Measurements from ENCODE around the gene KCMF1.

KCMF1 gene

DNA sequence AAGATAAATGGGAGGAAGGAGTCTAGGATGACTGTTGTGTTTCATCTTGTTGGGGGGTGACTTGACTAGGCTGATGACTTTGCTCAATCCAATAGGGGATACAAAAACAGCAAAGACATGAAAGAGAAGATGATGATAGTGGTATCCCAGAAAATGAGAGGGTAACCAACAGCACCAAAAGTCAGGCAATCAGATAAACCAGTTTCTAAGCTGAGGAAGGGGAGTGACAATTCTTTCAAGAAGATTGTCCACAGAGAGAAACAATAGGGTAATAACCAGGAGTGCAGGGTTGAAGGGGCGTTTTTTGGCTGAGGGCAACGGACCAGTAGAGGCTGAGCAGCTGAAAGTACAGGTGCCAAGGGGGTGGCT lies 7.7 kb upstream of the KCMF1 start:
- no peaks in the 10 kb centered on the region for H3K9me3 ChIP-seq (ENCODE audit: control insufficient read depth, insufficient read depth, low read length)
- H3K4me1 ChIP-seq (ENCODE audit: insufficient read depth, low read length), result peaks cover 26% of the 10 kb centered on the region
- no peak overlapping the region for H3K9ac ChIP-seq (ENCODE audit: low read depth, low read length)
- peaks cover 17% of the 10 kb centered on the region; the same call in 1 of the 2 replicates for H3K36me3 ChIP-seq (ENCODE audit: insufficient read depth, low read length)

DNA sequence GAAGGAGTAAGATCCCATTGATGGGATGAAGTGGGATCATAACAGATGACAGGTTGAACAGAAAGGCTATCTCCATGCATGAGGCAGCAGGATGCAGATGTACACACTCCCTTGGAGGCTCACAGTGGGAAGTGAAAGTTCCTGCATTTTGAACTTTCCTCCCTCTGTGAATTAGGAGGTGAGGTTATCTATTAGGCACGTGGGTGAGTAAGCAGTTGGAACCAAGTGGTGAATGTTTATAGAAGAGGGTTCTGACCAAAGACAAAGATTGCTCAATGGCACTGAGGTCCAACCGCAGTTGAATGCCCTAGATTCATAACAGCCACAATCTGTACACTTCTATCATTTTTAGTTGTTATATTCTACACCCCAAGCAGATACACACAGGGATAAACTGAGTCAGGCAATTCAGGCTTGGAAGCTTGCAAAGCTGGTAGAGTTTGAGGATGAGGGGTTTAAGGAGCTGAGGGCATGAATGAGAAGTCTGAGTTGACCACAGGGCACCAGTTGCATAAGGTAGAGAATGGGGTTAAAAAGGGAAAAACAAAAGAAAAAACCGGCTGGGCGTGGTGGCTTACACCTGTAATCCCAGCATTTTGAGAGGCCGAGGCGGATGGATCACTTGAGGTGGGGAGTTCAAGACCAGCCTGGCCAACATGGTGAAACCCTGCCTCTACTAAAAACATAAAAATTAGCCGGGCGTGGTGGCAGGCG lies 7.1 kb upstream of the KCMF1 start:
- peaks cover 21% of the 10 kb centered on the region for H3K4me1 ChIP-seq (ENCODE audit: insufficient read depth, low read length)
- no peaks in the 10 kb centered on the region for H3K9me3 ChIP-seq (ENCODE audit: control insufficient read depth, insufficient read depth, low read length)
- H3K9ac ChIP-seq (ENCODE audit: low read depth, low read length), result no peak overlapping the region
- peaks cover 17% of the 10 kb centered on the region for H3K36me3 ChIP-seq (ENCODE audit: insufficient read depth, low read length)

DNA sequence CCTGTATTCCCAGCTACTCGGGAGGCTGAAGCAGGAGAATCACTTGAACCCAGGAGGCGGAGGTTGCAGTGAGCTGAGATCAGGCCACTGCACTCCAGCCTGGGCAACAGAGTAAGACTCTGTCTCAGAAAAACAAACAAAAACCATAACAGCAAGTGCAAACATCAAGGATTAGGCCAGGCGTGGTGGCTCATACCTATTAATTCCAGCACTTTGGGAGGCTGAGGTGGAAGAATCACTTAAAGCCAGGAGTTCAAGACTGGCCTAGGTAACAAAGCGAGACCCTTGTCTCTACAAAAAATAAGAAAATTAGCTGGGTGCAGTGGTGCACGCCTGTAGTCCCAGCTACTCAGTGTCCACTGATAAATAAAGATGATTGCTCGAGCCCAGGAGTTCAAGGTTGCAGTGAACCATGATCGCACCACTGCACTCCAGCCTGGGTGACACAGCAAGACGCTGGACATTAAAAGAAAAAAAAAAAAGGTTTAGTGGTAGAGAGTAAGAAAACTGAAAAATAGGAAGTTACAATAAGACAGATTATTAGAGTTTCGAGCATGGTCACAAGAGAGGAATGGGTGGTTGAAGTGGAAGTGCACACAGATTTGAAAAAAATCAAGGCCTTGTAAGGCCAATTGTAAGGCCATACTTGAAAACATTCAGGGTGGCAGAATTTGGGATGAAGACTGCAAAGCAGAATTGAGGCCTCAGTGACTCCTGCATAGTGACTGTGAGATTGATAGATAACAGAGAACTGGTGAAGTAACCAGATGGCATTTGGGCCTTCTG lies 6.4 kb upstream of the KCMF1 start:
- Histone ChIP-seq H3K9me3 (ENCODE audit: control insufficient read depth, insufficient read depth, low read length) (no peaks in the 10 kb centered on the region), H3K4me1 (ENCODE audit: insufficient read depth, low read length) (peaks cover 13% of the 10 kb centered on the region), H3K9ac (ENCODE audit: low read depth, low read length) (no peak overlapping the region), H3K36me3 (ENCODE audit: insufficient read depth, low read length) (peaks cover 17% of the 10 kb centered on the region)

DNA sequence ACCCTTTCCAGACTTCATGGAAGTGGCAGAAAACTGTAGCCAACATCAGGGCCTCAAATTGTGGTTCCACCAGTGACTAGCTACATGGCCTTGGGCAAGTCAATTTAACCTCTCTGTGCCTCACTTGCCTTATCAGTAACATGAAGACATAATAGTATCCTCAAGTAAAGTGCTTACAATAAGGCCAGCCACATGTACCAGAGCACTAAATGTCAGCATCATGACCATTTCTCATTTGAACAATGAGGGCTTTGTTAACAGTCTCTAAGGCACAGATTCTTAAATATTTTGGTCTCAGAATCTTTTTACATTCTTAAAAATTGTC lies 5.8 kb upstream of the KCMF1 start:
- Histone ChIP-seq H3K9me3 (ENCODE audit: control insufficient read depth, insufficient read depth, low read length) (no peaks in the 10 kb centered on the region), H3K4me1 (ENCODE audit: insufficient read depth, low read length) (peaks cover 10% of the 10 kb centered on the region; the same call in 1 of the 2 replicates), H3K36me3 (ENCODE audit: insufficient read depth, low read length) (peaks cover 17% of the 10 kb centered on the region), H3K9ac (ENCODE audit: low read depth, low read length) (no peak overlapping the region)

DNA sequence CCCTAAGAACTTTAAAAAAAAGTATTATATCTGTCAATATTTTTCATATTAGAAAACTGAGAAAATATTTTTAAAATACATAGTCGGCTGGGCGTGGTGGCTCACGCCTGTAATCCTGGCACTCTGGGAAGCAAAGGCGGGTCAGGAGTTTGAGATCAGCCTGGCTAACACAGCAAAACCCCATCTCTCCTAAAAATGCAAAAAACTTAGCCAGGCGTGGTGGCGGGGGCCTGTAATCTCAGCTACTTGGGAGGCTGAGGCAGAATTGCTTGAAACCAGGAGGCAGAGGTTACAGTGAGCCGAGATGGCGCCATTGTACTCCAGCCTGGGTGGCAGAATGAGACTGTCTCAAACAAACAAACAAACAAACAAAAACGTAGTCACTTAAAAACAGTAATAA lies 5.1 kb upstream of the KCMF1 start:
- H3K9me3 ChIP-seq (ENCODE audit: control insufficient read depth, insufficient read depth, low read length), result no peaks in the 10 kb centered on the region
- H3K9ac ChIP-seq (ENCODE audit: low read depth, low read length), result no peak overlapping the region
- H3K4me1 ChIP-seq (ENCODE audit: insufficient read depth, low read length), result 0 out of 2 replicates have a peak, but pooled peaks cover 6% of the 10 kb centered on the region
- peaks cover 17% of the 10 kb centered on the region for H3K36me3 ChIP-seq (ENCODE audit: insufficient read depth, low read length)

DNA sequence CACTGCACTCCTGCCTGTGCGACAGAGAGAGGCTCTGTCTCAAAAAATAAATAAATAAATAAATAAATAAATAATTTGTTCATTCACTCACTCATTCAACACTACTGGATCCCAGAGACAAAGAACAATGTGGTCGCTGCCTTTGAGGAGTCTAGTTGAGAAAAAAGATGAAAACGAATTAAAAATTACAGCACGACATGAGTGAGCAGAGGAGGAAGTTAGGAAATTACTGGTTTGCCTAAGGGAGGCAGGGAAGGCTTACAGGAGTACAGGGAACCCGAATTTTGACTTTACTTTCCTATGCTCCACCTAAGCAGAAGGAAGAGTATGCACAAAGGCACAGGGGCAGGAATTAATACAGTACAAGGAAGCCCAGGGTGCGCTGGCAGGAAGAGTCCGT lies 4.2 kb upstream of the KCMF1 start:
- Histone ChIP-seq H3K4me1 (ENCODE audit: insufficient read depth, low read length) (0 out of 2 replicates have a peak, but pooled peaks cover 4% of the 10 kb centered on the region), H3K9ac (ENCODE audit: low read depth, low read length) (no peak overlapping the region), H3K9me3 (ENCODE audit: control insufficient read depth, insufficient read depth, low read length) (no peaks in the 10 kb centered on the region), H3K36me3 (ENCODE audit: insufficient read depth, low read length) (peaks cover 17% of the 10 kb centered on the region)

DNA sequence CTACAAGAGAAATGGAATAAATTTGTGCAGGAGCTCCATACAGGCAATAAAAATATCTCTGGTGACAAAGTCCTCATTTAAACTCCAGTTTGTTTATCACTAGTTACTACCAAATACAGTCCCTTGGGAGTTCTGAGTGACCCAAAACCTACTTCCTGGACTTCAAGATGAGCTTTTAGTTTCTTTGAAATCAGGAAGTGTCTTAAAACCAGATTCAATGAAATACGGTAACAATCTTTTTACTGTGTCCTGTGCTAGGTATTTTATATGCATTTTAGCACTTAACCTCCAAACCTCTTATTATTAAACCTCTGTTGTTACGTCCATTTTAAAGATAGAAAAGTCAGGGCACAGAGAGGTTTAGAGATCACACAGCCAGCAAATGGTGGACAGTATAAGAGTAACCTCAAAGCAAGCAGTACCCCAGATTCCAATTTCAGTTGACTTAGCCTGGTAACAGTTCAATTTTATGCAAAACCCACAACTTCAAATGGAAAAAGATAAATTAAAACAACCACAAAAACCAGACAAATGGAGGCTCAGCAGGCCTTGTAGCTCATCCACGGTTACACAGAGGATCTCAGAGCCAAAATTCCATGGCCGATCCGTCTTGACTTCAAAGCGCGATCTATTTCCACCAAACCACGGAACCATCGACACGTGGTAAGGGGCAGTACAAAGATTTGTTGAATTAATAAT lies 1.3 kb upstream of the KCMF1 start:
- Histone ChIP-seq H3K36me3 (ENCODE audit: insufficient read depth, low read length) (peaks cover 15% of the 10 kb centered on the region), H3K4me1 (ENCODE audit: insufficient read depth, low read length) (0 out of 2 replicates have a peak, but pooled peaks cover 4% of the 10 kb centered on the region), H3K9ac (ENCODE audit: low read depth, low read length) (peak overlapping the region; percentile 97), H3K9me3 (ENCODE audit: control insufficient read depth, insufficient read depth, low read length) (no peaks in the 10 kb centered on the region)

DNA sequence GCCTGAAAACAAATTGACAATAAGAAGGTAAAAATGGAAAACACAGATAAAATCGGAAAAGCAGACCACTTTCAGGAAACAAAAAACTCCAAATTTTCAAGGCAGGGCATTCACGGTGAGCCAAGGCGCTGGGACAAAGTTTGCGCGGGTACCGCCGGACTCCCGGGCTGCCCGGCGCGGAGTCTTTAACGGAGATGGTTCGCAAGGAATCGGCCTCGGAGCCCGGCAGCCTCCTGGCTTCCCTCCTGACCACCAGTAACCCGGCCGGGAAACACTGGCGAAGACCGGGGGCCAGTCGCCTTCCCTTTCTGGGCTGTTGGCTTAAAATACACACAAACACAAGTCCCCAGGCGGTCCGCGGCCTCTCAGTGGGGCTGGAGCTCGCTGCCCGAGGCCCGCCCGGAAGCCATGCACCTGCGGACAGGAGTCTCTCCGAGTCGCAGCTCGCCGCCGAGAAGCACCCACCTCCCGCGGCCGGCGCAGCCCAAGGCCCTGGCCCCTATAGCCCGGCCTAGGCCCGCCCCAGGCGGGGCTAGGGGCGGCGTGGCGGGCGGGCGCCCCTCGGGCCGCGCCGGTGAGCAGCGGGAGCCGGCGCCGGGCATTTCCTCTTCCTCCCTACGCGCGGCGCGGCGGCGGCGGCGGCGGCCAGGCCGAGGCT lies 622 bp upstream of the KCMF1 start:
- H3K36me3 ChIP-seq (ENCODE audit: insufficient read depth, low read length), result peaks cover 10% of the 10 kb centered on the region
- H3K9me3 ChIP-seq (ENCODE audit: control insufficient read depth, insufficient read depth, low read length), result no peaks in the 10 kb centered on the region
- peaks cover 8% of the 10 kb centered on the region; the same call in 1 of the 2 replicates for H3K4me1 ChIP-seq (ENCODE audit: insufficient read depth, low read length)
- H3K9ac ChIP-seq (ENCODE audit: low read depth, low read length), result peak overlapping the region; percentile 97

DNA sequence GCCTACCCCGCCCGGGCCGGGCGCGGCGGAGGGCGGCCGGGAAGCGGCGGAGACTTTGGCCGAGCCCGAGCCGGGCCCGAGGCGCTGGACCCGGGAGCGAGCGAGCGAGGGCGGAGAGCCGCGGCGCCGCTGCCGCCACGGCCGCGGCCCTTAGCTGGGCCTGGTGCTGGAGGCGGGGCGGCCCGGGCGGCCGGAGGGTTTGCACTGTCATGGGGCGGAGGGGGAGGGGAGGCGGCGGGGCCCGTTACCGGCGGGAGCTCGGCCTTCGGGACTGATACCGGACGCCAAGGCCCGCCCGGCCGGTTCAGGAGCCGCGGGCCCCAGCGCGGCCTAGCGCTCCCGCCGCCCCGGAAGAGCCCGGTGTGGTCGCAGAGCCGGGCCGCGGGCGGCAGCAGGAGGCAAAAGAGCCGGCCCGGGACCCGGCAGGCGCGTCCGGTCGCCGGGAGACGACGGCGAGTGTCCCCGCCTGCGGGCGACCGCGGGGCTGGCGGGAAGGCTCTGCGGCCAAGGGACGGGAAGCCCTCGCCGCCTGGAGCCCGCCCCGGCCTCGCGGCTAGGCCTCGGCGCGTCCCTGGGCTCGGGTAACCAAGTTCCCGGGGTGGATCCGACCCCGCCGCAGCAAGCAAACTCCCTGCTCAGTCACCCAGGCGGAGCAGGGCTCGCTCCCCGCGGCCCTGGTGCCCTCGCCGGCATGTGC lies 697 bp downstream of the KCMF1 start:
- Histone ChIP-seq H3K4me1 (ENCODE audit: insufficient read depth, low read length) (peaks cover 15% of the 10 kb centered on the region), H3K36me3 (ENCODE audit: insufficient read depth, low read length) (peaks cover 7% of the 10 kb centered on the region), H3K9me3 (ENCODE audit: control insufficient read depth, insufficient read depth, low read length) (no peaks in the 10 kb centered on the region), H3K9ac (ENCODE audit: low read depth, low read length) (peak overlapping the region; percentile 99)

DNA sequence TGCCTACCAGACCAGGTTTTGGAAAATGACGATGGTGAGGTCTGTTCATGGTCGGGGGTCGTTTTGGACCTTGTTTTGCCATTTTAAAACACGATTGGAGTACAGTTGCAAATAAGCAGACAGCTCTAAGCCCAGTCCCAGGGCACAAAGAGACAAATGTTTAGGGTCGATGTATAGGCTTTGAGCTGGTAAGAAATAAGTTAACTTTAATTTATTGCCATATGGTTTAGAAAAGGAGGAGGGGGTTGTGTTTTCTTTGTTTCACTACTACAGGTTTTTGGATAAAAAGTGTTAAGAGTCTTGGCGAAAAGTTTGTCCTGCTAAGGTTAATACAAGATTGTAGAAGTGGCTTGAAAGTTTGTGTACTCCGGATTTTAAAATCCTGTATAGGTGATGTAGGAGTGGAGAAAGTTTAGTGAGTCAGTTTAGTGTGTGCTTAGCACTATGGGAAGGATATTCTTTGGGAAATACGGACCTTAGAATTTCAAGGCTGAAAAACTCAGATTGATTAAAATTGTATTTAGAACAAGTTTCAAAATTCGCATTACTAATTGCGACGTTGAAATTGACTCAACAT lies 1.3 kb downstream of the KCMF1 start:
- H3K4me1 ChIP-seq (ENCODE audit: insufficient read depth, low read length), result peaks cover 15% of the 10 kb centered on the region
- peak overlapping the region; percentile 99 for H3K9ac ChIP-seq (ENCODE audit: low read depth, low read length)
- H3K36me3 ChIP-seq (ENCODE audit: insufficient read depth, low read length), result peaks cover 4% of the 10 kb centered on the region
- H3K9me3 ChIP-seq (ENCODE audit: control insufficient read depth, insufficient read depth, low read length), result no peaks in the 10 kb centered on the region

DNA sequence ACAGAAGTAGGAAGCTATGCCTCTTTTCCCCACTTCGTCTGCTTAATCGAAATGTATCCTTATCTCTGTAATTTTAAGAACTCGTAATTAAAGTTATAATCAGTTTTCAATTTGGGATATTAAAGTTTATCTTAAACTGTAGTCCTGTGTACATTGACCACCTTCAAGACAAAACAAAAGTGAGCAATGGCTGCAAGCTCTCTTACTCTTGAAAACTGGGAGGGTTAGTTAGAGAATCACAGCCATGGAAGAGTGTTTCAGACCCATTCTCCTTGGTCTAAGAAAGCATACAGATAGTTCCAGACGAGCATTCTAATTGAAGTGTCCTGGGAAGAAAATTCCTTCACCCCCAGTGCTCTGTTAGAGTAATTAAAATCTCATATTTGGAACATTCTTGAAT lies 2.0 kb downstream of the KCMF1 start:
- peaks cover 3% of the 10 kb centered on the region for H3K36me3 ChIP-seq (ENCODE audit: insufficient read depth, low read length)
- no peaks in the 10 kb centered on the region for H3K9me3 ChIP-seq (ENCODE audit: control insufficient read depth, insufficient read depth, low read length)
- H3K4me1 ChIP-seq (ENCODE audit: insufficient read depth, low read length), result peaks cover 13% of the 10 kb centered on the region
- H3K9ac ChIP-seq (ENCODE audit: low read depth, low read length), result peak overlapping the region; percentile 99

DNA sequence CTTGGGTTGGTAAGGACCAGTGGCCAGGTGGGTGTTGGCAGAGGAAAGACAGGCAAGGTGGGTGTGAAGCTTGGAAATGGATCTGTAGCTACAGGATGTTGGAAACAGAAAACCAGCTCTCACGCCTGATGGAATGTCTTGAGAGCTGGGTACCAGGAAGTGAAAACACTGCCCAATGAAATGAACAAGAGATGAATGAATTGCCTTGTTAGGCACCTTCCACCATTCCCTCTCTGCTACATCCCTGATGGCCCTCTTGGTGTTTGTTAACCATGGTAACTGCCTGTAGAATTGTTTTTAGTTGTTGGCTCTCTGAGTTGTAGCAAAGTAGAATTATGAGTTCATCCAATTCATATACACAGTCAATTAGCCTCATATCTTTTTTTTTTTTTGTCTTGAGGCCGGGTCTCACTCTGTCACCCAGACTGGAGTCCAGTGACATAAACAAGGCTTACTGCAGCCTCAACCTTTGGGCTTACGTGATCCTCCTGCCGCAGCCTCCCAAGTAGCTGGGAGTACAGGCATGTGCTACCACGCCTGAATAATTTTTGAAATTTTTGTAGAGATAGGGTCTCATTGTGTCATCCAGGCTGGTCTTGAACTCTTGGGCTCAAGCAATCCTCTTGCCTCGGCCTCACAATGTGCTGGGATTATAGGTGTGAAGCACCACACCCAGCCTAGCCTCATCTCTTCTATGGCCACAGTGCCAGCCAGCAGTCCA lies 9.5 kb downstream of the KCMF1 start:
- Histone ChIP-seq H3K4me1 (ENCODE audit: insufficient read depth, low read length) (peaks cover 5% of the 10 kb centered on the region), H3K36me3 (ENCODE audit: insufficient read depth, low read length) (no peaks in the 10 kb centered on the region), H3K9ac (ENCODE audit: low read depth, low read length) (no peak overlapping the region), H3K9me3 (ENCODE audit: control insufficient read depth, insufficient read depth, low read length) (no peaks in the 10 kb centered on the region)

DNA sequence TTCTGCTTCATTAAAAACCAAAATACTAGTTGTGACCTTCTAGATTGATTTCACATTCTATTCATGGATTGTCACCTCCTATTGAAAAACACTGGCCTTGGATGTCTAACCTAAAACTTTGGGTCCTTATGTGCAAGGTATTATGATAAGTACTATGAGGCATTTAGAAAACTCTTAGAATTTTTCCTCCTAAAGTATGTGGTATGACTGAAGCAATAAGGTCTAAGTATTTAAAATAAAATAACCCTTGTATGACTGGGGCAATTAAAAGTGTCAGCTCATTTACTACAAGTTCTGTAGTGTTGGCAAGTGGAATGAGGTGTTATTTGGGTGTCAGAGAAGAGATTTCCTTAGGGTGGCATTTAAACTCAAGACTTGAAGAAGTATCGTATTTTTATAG lies 15.1 kb downstream of the KCMF1 start:
- Histone ChIP-seq H3K9ac (ENCODE audit: low read depth, low read length) (no peak overlapping the region), H3K36me3 (ENCODE audit: insufficient read depth, low read length) (no peaks in the 10 kb centered on the region)

More for the DNA sequence above, 15.1 kb downstream of the KCMF1 start:
- peaks cover 15% of the 10 kb centered on the region; the same call in 1 of the 2 replicates for H3K4me1 ChIP-seq (ENCODE audit: insufficient read depth, low read length)
- H3K9me3 ChIP-seq (ENCODE audit: control insufficient read depth, insufficient read depth, low read length), result no peaks in the 10 kb centered on the region

Data from ES-I3 (cell line).